Activated T-cell treated with anti-CD3 and anti-CD28 coated beads for 24 hours (primary cell): Measurements from ENCODE around the gene TEPSIN.

Source experiments
- DNase-seq: peaks from one replicate; pipeline ENCODE4 v3.0.0-alpha.2; 2020; ENCODE audit warnings: low read depth

The TEPSIN gene

DNA sequence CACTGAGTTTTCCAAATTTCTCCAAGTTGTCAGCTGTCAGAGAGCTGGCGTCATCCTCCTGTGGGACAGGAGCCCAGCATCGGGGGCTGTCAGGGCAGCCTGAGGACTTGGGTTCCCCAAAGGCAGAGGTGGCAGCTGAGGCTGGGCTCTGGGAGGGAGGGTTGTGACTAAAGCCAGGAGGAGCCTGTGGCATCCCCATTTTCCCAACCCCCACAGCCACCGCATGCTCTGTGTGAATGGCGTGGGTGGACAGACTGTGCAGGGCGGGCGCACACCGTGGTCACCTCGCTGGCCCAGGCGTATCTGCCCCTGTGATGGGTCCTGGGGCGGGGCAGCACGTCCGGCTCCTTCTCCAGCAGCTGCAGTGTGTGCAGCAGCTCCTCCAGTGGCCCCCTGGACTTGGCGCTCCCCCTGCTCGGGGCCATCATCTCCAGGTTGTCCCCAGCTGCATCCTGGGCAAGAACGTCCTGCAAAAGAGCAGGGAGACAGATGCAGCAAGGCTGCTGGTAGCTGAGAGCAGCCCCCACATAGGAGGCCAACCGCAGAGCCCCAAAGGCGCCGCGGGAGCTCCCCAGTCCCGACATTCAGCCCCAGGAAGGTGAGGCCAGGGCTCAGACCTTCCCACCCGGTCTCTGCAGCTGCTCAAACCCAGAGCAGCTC is 40.9 kb downstream of the TEPSIN start:
- no peak for DNase-seq

DNA sequence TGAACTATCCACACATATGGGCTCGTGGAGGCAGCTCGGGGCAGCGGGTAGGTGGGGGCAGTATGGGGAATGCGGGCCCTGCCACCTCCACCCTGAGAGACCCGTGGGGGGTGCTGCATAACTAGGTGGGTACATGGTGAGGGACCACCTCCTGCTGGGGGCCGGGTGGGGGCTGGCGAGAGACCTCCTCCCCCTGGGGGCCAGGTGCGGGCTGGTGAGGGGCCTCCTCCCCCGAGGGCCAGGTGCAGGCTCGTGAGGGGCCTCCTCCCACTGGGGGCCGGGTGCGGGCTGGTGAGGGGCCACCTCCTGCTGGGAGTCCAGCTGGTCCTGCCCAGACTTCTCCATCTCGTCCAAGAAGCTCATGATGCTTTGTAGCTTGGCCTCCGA is 41.5 kb downstream of the TEPSIN start:
- no peak for DNase-seq

DNA sequence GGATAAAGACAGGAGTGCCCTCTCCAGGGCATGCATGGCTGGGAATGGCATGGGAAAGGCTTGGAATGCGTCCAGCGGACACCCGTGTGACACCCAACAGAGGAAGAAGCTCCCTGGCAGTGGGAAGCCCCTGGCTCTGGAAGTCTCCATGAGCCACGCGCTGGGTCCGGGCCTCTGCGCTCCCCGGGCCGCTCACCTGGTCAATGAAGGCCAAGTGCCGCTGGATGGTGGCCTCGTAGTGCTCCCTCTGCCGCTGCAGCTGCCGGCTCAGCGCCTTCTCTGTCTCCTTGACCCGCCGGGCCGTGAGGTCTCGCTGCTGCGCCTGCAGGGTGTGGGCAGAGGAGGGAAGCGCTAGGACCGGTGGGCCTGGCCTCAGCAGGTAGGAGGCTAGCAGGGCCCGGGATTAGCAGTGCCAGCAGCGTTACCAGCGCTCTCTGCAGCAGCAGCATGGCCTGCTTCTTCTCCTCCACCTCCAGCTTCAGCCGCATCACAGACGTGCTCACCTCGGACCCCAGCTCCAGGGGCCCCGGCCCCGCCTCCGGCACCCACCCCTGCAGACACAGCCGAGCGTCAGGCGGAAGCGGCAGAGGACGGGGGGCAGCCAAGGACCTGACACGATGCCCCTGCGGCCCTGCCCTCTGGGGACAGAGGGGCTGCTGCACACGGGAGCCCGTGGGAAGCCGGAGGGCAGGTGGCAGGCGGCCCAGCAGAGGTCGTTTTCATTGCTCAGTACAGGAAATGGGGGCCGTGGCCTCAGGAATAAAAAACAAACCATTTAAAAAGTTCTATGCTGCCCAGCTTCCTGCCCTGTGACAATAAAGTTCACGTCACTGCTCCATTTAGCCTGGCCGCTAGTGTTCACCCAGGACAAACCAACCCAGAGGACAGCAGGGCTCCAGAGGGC is 42.1 kb downstream of the TEPSIN start:
- no peak for DNase-seq

DNA sequence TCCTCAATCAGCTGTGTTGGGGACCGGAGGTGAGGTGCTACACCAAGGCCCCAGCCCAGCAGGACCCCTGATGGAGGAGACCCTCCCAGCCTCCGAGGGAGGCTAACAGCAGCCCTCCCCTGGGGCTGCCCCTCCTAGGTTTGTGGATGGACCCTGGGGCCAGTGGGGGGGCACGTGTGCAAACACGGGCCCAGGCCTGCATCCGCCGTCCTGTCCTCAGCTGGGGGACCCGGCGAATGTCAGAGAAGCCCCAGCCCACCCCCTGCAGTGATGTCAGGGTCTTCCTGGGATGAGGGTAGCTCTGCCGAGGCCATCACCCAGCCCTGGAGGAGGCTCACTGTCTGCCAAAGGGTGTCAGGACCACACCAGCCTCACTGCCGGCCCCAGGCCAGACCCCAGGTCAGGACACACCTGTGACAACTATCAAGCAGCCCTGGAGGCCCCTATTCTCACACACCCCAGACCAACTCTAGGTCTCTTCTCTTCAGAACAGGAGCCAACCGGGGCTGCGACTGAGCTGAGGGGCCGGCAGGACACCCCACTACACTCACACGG is 42.8 kb downstream of the TEPSIN start:
- DNase-seq = no peak

DNA sequence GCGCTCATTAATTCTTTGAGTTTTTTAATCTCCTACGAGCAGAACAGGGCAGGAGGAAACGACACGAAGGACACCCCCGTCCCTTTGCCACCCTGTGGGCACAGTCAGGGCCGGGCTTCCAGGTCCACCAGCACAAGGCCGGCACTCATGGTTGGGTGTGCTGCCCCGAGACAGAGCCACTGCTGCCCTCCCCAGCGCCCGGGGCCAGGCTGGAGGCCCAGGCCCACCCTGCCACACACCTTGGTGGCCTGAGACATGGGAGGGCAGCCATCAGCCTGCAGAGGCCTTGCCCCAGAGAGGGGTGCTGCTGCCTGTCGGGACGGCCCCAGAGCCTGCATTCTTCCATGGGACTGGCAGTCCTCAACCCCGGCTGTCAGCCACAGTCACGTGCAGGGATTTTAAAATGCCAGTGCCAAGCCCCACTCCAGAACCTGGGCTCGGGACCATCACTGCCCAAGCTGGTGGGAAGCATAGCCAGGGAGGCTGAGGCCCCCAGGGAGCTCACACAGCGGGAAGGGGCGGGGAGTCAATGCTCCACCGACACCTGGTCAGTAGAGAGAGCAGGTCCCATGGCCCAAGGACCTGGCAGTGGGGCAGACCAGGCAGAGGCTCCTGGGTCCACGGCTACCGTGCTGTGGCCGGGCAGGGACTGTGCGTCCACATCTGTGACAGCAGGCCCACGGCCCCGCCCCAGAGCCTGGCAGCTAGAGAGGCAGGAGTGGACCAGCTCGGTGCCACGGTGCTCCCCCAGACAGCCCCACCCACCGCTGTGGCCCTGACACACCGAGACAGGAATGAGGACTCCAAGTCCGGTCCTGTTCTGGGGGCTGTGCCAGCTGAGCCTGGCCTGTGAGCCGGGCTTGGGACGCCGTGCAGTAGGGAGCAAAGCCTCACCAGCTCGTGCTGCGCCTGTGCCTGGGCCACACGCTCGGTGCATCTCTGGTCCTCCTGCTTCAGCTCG is 43.6 kb downstream of the TEPSIN start:
- DNase-seq = no peak

DNA sequence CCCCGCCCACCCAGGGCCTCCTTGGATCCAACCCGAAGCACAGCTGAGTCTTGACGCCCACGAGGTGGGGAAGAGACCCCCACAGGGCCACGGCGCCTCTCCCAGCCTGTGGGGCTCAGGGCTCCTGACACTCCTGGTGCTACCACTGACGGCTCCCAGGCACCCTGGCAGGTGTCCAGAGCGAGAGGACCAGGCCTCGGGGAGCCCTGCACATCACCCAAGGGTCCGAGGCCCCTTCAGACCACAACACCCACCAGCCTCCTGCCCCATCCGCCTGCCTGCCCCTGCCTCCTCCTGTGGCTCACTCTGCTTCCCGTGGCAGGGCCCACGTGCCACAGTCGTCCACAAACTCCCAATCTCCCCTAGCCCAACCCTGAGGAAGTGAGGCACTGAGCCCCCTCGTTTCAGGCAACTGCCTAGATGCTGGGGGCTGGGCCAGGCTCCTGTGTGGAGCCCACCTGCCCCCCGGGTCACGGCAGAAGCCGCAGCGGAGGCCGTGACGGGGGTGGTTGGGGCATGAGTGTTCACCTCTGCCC is 44.6 kb downstream of the TEPSIN start:
- no peak for DNase-seq

DNA sequence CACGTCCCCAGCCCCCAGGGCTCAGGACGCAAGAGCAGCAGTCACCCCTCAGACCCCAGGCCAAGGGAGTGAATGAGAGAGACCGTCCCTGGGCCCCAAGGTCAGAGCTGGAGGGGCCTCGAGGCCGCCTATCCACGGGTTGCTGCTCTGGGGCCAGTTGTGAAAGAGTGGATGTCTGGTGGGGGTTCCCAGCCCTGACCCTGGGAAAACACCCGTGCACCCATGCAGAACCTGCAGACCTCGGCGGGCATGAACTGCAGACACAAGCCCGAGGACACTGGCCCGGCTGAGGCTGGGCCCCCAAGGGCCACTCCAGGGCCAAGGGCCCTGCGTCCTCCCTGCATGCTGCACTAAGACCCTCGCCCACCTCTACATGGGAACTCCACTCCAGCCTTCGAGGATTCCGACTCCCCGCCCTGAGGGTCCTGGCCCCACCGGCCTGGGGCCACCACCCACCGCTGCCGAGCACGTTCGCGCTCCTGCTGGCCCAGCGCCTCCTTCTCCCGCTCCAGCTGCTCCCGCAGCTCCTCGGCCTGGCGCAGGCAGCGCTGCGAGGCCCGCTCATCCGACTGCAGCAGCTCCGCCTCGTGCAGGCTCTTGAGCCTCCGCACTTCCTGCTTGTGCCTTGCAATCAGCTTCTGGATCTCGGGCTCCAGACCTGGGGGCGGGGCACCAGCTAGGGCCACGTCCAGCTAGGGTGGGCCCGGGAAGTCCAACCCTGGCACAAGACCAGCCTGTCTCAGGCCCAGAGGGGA is 45.2 kb downstream of the TEPSIN start:
- DNase-seq = no peak

DNA sequence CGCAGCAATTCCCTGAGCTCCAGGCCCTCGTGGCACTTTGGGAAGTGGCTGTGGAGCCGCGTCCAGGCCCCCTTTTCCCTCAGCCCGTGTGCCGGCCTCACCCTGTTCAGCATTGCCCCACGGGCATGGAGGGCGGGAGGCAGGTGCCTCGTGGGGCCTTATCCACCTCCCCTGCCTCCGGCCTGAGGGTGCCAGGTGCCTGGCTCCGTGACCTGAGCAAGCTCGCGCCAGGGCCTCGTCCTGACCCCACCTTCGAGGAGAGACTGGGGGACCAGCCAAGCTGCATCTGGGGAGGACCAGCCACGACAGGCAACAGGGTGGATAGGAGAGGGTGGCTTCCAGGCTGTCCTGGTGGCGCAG is 45.8 kb downstream of the TEPSIN start:
- DNase-seq = no peak

DNA sequence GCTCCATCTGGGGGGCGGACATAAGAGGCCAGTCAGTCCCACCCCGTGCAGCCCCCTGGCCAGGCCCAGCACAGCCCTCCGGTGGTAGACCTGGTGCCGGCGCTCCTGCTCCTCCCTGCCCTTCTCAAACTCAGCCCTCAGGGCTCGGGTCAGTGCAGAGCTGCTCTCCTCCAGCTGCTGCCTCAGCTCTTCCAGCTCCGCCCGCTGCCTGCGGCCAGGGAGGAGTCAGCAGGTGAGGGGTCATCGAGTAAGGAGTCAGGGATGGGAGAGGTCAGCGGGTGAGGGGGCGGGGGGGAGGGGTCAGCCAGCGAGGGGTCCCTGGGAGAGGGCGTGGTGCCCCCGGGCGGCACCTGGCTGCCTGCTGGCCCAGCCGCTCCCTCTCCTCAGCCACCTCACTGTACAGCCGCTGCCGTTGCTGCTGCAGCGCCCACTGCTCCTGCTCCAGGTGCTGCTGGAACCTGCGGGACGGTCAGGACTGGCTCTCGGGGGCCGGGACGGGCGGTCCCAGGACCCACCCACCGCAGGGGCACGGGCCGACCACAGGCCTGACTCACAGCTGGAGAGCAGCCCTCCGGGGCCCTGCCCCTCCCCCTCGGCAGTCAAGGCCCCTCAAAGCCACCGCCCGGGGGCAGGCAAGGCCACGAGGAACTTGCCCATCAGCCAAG is 46.3 kb downstream of the TEPSIN start:
- DNase-seq = no peak

DNA sequence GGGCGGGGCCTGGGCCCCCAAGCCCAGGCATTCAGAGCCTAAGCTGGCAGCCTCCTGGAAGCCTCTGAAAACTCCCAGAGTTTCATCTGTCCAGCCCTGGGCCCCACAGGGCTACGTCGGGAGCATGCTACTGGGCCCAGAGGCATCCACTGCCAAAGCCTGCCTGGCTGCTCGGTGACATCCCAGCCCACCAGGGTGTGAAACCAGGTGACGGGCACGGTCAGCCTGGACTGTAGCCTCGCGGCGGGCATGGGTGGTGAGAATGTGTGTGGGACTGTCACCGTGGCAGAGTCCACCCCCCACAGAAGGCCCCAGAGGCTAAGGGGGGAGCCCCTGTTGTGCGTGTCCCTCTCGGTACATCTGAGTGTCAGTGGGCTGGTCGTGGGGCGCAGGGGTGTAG is 47.2 kb downstream of the TEPSIN start:
- no peak for DNase-seq

DNA sequence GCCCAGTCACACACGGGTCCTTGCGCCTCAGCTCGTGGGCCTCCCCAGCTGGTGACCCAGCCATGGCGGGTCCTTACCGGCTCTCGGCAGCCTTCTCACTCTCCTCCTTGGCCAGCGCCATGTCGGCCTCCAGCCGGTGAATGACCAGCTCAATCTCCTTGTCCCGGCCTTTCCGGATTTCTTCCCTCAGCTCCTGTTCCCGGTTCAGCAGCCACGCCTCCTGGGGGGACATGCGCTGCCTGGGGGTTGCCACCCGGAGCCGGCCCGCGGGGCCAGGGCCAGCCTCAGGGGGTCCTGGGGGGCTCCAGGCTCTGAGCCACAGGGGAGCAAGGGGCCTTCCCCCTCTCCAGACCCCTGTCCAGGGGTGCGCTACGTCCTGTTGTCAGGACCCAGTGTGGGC is 47.7 kb downstream of the TEPSIN start:
- no peak for DNase-seq

DNA sequence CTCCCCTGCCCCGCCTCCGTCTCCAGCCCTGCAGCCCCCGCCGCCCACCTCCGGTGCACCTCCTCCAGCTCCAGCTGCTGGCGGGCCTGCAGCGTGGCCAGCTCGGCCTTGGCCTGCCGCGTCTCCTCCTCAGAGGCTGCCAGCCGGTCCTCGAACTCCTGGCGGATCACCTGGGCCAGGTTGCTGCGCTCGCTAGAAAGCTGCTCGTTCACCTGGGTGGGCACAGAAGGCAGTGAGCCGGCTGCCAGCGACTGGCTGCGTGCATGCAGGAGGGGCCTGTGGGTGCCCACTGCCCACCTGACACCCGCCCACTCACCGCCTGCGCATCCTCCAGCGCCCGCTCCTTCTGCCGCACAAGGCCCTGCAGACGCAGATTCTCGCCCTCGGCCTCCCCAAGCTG is 48.3 kb downstream of the TEPSIN start:
- no peak for DNase-seq

DNA sequence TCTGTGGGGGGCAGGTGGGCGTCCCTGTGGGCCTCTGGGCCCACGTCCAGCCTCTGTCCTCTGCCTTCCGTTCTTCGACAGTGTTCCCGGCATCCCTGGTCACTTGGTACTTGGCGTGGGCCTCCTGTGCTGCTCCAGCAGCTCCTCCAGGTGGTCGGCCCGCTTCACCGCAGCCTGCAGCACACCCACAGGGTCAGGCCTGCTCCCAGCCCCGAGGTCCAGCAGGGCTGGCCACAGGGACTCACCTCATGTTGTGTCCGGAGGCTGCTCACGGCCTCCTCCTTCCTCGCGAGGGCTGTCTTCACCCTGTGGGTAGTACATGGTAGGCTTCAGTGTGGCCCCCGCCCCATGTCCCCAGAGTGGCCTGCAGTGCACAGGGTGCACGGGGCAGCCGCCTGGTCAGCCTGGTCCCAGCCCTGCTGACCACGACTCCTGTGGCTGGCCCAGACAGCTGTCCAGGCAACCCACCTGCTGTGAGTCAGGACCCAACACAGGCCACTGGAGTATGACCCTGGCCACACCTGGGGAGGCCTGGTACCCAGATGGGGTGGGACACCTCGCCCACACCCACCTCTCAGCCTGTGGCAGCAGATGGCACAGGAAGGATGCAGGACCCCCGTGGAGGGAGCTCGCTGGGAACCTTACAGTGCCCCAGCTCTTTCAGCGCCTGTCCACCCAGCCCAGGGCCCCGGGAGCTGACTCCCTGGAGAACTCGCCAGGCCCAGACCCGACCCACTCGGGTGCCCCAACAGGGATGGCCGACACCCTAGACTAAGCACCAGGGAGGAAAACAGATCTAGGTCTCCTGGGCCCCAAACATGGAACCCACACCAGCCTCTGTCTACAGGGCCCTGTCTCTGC is 49.0 kb downstream of the TEPSIN start:
- no peak for DNase-seq

DNA sequence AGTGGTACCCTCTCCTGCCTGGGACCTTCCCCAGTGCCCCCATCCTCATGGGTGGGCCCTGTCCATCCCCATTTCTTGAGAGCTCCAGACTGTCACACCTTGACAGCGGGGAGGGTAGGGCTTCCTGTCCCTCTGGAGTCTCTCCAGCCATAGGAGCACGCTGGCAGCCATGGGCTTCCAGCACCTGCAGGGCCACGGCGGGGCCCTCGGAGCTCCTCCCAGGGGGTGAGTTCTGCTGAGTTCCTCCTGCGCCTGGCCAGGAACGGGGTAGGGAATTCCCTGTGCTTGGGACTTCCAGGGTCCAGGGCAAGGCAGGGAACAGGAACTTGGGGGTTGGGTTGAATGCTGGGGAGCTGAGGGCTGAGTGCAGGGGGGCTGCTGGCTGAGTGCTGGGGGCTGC is 49.8 kb downstream of the TEPSIN start:
- no peak for DNase-seq

DNA sequence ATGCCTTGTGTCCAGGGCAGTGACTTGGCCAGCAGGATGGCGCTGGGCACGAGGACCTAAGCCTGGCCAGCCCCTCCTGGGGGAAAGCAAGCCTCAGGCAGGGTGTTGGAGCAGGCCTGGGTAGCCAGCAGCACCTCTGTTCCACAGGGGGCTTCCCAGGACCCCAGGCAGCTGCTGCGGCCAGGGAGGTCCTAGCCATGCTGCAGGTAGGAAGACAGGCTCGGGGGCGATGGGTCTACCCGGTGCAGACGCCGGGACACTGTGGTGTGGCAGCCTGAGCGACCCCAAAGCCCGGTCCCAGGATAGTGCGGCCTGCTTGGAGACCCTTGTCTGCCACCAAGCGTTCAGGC is 50.4 kb downstream of the TEPSIN start:
- DNase-seq = no peak

DNA sequence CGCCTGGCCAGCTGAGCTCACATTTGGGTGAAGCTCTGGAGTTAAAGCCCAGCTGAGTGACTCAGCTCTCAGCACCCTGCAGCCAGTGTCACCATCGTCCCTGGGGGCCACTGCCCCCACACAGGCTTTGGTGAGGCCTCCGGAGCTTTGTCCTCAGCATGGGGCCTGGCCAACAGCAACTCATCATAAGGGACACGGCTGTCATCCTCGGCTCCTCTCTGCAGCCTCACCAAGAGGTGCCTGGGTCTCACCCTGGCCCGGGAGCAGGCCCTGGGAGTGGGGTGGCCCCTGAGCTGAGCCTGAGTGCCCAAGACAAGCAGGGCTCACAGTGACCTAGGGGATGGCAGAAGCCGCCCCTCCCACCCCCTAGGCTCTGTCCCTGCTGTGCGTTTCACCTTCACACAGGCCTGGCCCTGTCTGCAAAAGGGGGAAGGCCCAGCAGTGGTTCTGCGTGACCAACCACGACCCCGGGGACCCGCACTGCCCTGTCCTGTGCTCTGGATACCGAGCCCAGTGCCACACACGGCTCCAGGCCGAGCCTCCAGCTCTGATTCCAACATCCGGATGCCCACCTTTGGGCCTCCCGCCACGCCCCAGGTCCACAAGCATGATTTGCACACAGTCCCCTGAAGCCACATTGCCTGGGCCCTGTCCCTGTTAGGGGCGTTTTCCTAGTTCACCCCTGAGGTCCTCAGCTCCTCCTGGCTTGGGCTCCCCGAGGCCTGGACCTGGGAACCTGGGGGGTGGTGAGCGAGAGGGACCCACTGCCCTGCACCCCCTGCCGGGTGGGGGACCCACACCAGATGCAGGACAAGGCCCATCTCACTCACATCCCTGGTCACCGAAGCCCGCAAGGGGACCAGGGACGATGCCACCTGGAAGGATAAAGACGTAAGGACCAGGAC is 51.0 kb downstream of the TEPSIN start:
- no peak for DNase-seq

DNA sequence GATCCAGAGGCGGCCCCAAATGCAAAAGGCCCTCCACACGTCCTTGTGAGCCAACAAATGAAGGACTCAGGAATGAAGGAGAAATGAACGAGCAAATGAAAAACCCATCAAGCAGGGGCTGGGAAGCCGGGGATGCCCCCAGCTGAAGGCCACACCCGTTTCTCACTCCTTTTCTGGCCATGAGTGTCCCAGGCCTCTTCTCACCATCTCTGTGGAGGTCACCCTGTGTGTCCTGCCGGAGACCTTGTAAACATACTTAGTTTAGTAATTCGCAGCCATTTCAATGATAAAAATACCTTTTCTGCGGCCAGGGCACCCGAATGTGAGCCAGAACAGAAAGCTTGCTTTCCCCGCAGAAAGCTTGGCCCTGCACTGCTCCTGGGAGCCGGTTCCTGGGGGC is 51.7 kb downstream of the TEPSIN start:
- no peak for DNase-seq

DNA sequence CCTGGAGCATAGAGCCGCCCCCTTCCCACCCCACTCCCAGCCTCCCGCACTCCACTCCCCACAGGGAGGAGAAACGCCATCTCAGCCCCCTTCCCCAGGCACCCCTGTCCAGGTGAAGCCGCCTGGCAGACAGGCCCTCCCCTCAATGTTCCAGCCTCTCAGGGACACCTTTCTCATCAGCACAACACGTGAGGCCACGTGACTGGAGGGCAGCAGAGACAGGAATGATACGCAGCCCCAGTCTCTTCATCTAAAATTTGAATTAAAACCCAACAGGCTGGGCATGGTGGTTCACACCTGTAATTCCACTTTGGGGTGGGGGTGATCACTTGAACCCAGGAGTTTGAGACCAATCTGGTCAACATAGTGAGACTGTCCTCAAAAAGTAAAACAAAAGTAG is 52.7 kb downstream of the TEPSIN start:
- no peak for DNase-seq

DNA sequence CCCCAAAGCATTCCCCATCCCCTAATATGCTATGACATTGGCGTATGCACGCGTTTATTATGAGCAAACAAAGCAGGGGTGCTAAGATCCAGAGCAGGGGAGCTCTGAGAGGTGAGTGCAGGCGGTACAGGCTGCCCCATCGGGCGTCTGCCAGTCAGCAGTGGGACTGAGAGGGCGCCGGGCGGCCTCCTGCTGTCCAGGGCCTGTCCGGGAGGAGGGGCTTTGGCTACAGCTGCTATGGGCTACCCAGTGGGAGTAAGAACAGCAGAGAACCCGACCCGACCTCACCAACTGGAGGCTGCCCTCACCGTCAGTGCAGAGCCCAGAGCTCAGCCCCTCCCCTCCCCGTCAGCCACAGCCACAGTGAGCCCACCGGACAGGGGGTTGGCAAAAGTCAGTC is 54.3 kb downstream of the TEPSIN start:
- DNase-seq = no peak
